HG02759 (cell line): Measurements from ENCODE around the gene COX7B.
A peak's percentile ranks its signal among the peaks of the same experiment; 100 is the strongest.
"Not testable (repeated sequence)": the region's sequence is repeated elsewhere in the genome, so short reads cannot be mapped to it uniquely, and the experiment has no call there.

ENCODE experiments used
- ATAC-seq: cut with Tn5 transposase; IDR thresholded peaks from one replicate; pipeline ENCODE4 v1.9.1; 2021; ENCODE audit warnings: mild to moderate bottlenecking, moderate library complexity; ENCODE audit not compliant: unreplicated experiment

COX7B gene, protein sequence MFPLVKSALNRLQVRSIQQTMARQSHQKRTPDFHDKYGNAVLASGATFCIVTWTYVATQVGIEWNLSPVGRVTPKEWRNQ

GRCh38 chrX:77899081-77899828, at the start of gene COX7B:
COX7B (plus strand) TSS chrX:77899468; CDS start chrX:77899554, 86 bp downstream.
- ATAC-seq, result peak; percentile 62

GRCh38 chrX:77875372-77875771, 23.9 kb upstream of the COX7B start:
- no peak for ATAC-seq

GRCh38 chrX:77881418-77881817, 17.9 kb upstream of the COX7B start:
- ATAC-seq, result not testable (repeated sequence)

DNA sequence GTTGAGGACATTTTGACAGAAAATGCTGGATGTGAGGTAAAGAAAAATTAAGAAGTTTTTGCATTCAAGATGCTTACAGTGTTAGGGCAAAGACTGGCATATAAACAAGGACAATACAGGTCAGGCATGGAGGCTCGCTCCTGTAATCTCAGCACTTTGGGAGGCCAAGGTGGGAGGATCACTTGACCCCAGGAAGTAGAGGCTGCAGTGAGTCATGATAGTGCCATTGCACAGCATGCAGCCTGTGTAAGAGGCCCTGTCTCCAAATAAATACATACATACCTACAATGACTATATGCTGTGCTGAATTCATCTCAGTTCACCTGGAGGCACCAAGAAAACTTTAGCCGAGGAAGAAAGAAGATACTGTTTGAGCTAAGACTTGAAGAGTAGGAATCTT, 6.4 kb upstream of the COX7B start:
- no peak for ATAC-seq

DNA sequence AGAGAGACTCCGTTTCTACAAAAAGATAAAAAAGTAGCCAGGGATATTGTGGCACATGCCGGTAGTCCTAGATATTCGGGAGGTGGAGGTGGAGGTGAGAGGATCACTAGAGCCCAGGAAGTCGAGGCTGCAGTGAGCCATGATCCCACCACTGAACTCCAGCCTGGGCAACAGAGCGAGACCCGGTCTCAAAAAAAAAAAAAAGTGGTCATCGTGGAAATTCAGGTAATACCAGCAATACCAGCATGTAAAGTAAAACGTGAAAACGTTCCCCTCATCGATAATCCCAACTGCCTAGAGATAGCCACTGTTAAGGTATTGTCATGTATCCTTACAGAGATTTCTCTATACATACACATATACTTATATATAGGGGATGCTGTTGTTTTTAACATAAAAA, 5.6 kb upstream of the COX7B start:
- ATAC-seq, result no peak

DNA sequence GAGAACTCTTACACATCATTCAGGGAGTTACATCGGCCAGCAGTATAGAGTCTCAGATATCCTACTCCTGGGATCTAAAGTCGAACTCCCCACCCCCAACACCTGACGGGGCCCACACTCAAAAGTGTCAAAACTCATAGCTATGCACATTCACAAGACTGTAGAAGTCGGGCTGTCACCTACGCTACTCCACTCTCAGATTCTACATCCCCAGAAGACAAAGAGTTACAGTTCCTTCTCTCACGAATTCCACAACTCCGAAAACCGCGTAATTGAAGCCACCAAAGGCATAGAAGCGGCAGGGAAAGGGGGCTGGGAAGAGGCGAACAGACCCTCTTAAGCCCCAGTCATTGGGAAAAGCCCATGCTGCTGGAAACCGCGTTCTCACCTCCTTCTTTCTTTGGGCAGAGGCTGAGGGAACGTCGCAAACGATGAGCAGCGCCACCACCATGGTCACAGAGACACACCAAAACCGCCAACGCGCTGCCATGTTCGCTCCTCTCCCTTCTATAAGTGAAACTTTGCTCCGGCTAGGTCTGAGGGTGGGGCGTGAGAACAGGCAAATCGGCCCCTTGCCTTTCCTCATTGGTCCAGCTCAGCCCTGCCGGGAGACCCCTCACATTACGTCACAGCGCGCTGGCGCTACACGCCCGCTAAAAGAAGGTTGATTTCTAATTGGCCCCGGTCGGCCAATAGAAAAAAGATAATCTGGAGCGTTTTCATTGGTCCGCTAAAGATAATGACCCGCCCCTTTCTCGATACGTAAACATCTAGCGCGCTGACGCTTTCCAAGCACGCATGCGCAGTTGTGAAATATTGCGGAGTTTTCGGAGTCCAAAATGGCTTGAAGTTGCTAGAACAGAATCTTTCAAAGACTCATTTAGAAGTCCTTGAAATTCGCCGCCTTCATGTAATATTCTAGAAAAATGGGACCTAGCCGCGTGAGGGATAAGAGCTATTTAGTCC, 4.1 kb upstream of the COX7B start, which contains the start of gene MAGT1:
Gene MAGT1 (minus strand): TSS at position 515 of the 966 bp plus-strand sequence. CDS start 25 bp downstream, at position 490.
- ATAC-seq, result peak; percentile 92

DNA sequence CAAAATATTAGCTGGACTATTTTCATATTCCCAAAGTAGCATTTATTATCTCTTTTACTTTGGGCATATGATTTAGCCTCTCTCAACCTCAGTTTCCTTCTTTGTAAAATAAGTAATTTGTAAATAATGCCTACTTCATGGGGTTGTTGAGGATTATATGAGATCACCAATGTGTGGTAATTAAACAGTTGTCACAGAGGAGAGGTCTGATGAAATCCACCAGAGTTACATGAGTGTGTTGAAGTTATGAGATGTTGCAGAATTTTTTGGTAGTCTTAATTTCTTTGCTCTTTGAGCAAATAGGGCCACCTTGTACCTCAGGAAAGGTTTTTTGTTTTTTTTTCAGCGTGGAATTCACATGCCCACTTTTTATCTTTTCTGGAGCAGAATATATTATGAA, 1.4 kb downstream of the COX7B start:
- no peak for ATAC-seq

DNA sequence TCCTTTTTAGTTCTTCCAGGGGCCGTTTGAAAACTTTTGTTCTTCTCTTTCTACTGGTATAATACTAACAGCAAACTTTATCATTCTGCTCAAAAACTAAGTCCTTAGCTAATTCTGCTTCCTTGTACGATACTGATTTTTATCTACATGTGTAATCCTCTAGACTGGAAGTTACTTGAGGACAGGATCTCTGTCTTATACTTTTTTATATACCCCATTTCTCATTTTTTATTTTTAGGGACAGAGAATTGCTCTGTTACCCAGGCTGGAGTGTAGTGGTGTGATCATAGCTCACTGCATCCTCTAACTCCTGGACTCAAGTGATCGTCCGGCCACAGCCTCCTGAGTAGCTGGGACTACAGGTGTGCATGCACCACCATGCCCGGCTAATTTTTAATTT, 2.2 kb downstream of the COX7B start:
- no peak for ATAC-seq

DNA sequence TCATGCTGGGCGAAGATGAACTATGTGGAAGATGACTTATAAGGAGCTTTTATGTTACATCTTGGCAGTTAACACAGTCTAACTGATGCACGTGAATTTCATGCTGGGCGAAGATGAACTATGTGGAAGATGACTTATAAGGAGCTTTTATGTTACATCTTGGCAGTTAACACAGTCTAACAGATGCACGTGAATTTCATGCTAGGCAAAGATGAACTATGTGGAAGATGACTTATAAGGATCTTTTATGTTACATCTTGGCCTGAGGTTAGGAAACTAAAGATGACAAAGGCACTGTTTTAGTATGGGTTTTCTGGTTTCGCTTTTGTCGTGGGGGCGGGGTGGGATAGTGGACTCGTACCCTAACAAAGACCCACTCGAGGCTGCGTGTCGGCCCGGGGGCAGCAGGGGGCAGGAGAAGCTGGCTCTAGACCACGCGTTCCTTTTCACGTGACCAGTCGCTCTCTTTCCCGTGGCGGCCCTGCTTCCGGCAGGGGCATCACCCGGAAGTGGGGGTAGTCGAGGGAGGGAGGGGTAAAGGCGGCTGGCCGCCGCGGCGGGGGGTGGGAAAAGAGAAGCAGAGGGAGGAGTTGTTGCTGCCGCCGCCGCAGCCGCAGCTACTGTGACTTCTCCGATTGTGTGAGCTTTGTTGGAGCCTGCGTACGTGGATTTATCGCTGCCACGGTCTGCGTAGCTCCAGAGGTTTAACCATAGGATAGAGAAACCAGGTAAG, 11.0 kb downstream of the COX7B start, which contains the start of gene ATP7A:
Gene ATP7A (plus strand): TSS at position 586 of the 733 bp plus-strand sequence. CDS start 60,949 bp downstream, outside the sequence.
- ATAC-seq, result peak; percentile 98

DNA sequence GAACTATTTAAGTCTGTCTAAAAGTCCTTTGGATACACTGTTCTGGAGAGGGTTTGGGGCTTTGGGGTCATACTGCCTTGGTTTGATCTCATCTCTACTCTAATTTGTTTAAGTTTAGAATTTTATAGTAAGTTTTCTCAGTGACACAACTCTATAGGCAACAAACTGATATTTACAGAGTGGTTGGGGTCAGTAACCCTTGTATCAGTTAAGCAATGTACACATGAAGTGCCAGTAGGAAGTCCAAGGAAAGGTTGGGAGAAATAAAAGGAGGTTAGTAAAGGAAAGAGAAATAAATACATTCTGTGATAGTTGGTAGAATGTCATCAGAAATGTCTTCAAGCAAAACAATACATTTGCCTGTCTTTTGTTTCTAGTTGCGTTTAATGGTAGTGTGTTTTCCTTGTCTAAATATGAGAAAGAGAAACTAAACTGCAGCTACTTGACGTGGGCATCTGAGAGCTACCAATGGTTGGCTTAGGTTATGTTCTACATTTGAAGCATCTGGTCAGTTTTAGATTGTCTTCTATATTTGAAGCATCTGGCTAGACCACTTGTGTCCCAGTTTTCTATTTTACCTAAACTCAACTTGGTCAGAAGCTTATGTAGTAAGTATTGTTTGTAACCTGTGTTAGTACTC, 18.1 kb downstream of the COX7B start:
- ATAC-seq, result peak; percentile 75

- no peak for ATAC-seq
Measured at GRCh38 chrX:77918568-77918967, 19.3 kb downstream of the COX7B start.

- not testable (repeated sequence) for ATAC-seq
Measured at GRCh38 chrX:77919370-77919769, 20.1 kb downstream of the COX7B start.

GRCh38 chrX:77922787-77923186, 23.5 kb downstream of the COX7B start:
- ATAC-seq, result no peak

DNA sequence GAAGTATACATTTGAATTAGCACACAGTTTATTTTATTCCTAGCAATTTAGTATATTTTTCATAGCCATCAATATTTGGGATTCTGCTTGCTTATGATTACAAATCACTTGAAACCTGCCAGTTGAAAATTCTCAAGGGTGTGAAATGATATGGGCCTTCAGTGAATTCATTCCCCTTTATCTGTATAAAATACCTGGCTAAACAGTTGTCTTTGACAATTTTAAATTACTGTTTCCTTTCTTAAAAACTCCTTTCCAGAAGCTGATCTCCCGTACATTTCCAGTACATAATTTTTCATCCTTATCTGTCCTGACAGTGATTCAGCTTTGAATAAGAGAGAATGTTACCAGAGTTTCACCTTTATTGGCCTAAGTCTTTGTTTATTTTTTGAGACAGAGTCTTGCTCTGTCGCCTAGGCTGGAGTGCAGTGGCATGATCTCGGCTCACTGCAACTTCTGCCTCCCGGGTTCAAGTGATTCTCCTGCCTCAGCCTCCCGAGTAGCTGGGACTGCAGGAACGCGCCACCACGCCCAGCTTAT, 25.1 kb downstream of the COX7B start:
- no peak for ATAC-seq

GRCh38 chrX:77925764-77926163, 26.5 kb downstream of the COX7B start:
- ATAC-seq, result no peak

GRCh38 chrX:77930581-77930980, 31.3 kb downstream of the COX7B start:
- ATAC-seq, result no peak

- ATAC-seq, result no peak
Measured at GRCh38 chrX:77935886-77936285, 36.6 kb downstream of the COX7B start.

DNA sequence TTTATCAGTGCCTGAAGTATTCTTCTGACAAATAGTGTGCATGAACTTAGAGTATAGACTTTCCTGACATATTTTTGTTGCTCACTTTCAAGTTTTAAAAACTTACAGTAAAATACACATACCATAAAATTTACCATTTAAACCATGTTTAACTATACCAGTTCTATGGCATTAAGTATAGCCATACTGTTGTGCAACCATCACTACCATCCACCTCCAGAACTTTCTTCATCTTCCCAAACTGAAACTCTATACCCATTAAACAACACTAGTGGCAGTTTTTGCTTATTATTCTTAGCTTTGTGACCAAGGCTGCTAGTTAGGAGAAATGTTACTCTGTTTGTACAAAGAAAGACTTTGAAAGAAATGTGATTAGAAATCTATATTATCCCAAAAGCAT, 37.0 kb downstream of the COX7B start:
- no peak for ATAC-seq

- ATAC-seq, result no peak
Measured at GRCh38 chrX:77937291-77937690, 38.0 kb downstream of the COX7B start.
